HG02970 (cell line): Measurements from ENCODE around the gene HOXD10.

Experiments
- ATAC-seq: cut with Tn5 transposase; IDR thresholded peaks from one replicate; pipeline ENCODE4 v1.9.1; 2021; ENCODE audit warnings: mild to moderate bottlenecking, moderate library complexity, moderate number of reproducible peaks; ENCODE audit not compliant: unreplicated experiment, low FRiP score

HOXD10 gene

DNA sequence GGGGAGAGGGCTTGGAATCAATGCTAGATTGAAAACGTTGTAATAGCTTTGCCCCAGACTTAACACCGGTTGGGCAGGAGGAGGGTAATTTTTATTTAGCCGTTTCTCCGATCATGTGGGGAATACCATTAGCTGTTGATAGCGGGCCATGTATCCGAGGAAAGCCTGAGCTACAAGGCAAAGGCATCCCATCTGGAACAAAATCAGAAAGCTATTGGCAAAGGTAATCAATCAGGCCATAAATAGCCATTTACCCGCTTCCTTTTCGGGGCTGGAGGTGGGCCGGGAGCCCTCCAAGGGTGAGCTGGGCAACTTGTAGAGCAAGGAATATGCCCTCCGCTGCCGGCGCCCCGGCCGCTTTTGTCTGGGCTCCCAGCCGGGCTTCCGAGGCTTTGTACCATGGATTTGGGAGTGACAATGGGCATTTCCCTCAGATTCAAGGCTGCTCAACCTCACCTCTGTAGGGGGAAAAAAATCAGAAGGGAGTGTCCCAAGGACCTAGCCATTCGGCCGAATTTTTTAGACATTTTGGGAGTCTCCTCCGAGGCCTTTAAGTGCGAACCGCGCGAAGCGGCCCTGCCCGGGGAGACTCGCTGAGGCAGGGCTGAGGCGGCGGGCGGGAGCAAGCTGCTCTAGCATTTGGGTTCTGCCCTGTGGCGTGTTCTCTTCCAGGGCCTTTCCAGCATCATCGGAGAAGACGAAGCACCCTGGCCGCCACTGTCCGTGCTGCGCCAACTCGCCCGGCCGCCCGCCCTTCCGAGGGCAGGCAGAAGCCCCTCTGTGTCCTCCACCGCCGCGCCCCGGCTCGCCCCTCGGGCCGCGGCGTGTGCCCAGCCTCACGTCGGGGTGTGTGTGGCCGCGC lies 4.8 kb downstream of the HOXD10 start:
- ATAC-seq: no peak

DNA sequence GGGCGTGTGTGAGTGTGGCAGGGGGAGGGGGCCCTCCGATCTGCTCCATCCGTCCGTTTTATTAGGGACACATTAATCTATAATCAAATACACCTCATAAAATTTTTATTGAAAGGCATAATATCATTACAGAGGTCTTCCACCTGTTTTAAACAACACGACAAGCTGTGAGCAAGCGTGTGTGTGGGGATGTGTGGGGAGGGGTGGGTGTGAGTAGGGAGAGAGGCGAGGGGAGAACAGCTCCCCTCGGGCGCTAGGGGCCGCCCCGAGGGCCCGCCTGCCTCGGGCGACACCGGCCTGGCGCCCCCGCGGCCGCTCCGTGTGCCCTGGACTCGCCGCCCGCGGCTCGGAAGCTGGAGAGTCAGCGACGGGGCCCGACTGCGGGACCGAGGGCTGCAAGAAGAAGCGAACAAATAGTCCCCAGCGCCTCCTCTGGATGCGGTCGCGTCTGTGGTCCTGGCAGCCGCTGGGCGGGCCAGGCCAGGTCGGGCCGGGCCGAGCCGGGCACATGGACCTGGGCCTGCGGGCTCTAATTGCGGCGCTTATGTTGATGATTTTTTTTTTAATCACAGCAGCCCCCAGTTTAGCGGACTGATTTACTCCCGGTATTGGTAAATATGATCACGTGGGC lies 5.6 kb downstream of the HOXD10 start:
- no peak for ATAC-seq

DNA sequence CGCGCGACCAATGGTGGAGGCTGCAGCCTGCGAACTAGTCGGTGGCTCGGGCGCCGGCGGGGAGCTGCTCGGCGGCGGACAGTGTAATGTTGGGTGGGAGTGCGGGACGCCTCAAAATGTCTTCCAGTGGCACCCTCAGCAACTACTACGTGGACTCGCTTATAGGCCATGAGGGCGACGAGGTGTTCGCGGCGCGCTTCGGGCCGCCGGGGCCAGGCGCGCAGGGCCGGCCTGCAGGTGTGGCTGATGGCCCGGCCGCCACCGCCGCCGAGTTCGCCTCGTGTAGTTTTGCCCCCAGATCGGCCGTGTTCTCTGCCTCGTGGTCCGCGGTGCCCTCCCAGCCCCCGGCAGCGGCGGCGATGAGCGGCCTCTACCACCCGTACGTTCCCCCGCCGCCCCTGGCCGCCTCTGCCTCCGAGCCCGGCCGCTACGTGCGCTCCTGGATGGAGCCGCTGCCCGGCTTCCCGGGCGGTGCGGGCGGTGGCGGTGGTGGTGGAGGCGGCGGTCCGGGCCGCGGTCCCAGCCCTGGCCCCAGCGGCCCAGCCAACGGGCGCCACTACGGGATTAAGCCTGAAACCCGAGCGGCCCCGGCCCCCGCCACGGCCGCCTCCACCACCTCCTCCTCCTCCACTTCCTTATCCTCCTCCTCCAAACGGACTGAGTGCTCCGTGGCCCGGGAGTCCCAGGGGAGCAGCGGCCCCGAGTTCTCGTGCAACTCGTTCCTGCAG lies 6.3 kb downstream of the HOXD10 start, which contains the start of gene HOXD9:
Gene HOXD9 (plus strand): TSS at position 37 of the 728 bp plus-strand sequence. CDS start 50 bp downstream, at position 87.
- no peak for ATAC-seq

DNA sequence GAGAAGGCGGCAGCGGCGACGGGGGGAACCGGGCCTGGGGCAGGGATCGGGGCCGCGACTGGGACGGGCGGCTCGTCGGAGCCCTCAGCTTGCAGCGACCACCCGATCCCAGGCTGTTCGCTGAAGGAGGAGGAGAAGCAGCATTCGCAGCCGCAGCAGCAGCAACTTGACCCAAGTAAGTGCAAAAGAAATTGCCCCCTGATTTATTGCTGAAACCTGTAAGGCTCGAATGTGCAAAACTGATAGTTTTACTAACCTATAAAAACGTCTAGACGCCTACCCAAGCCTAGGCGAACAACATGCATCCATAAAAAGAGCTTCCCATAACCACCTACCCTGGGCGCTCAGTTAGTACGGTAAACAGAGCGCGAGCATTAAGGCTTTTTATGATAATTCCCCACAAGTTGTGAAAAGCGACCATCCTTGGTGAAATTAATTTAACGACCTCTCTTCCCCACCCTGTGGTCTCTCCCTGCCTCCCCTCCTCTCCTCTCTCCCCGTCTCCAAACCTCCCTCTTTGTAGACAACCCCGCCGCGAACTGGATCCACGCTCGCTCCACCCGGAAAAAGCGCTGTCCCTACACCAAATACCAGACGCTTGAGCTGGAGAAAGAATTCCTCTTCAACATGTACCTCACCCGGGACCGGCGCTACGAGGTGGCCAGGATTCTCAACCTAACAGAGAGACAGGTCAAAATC lies 7.0 kb downstream of the HOXD10 start:
- ATAC-seq: no peak

DNA sequence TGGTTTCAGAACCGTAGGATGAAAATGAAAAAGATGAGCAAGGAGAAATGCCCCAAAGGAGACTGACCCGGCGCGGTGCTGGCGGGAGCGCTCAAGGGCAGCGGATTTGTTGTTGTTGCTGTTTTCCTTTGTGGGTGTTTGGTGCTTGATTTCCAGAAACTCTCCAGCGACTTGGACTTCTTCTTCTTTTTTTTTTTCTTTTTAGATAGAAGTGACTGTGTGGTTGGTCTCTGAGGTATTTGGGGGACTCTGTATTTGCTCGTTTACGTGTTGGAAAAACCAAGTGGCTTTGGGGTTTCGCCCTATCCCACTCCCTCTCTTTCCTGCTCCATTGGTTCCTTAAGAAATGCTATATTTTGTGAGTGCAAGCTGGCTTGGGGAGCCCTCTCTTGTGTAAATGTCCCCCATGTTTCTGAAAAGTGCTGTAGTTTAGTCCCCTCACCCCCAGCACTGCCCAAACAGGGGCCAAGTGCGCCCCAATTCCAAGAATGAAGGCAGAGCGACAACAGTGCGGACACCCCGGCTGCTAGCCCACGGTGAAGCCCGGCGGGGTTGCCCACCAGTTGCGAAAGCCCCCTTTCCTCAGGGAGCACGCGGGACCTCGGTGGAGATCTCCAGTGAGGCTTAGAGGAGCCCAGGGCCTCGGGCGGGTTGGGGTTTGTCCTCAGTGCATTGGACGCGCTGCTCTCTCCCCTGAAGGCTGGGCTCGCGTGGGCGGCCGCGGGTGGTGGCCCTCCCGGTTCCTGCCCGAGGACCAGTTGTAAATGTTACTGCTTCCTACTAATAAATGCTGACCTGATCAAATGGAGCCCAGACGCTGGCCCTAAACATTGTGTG lies 7.8 kb downstream of the HOXD10 start:
- no peak for ATAC-seq

DNA sequence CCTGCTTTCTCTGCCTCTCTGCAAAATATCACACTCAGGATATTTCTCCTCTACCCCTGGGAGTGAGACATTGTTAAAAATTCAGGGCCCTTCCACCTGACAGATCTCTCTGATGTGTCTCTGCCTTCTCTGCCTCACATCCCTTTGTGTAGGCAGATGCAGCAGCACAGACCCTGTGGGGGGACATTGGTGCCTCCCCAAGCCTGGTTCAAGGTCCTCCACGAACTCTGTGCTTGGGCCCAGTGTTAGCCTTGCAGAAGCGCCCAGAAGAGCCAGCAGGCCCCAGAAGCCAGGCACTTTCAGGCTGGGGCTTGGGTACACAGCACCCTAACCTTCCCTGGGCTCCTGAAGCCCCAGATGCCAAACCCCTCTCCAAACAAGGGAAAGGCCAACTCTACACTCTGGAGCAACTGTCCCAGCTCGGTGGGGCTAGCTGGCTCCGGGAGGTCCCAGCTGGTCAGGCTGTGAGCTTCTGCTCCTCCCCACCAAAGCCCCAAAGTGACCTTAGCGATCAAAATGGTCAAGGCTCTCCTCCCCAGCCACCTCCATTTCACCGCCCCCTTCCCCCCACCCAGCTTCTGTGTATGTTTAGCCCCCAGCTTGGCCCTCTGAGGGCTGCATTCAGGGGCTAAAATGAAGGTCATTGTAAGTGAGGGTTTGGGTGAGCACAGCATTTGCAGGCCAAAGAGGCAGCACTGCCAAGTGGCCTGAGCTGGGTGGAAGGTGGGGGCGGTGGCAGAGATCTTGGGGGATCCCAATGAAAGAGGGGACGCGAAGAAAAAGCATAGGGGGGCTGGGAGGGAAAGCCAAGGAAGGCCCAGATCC lies 8.6 kb downstream of the HOXD10 start:
- ATAC-seq: no peak

DNA sequence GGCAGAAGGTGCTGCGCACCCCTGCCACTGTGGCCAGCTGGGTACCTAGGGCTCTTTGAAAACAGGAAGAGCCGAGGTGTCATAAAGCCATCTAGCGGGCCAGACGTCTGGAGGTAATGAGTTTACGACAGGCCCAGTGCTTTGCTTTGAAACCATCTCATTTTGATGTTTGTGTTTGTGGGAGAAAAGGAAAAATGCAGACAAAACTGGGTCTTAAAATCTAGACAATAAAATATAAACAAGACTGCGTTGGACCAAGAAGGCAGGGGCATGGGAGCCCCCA lies 9.1 kb downstream of the HOXD10 start:
- no peak for ATAC-seq

DNA sequence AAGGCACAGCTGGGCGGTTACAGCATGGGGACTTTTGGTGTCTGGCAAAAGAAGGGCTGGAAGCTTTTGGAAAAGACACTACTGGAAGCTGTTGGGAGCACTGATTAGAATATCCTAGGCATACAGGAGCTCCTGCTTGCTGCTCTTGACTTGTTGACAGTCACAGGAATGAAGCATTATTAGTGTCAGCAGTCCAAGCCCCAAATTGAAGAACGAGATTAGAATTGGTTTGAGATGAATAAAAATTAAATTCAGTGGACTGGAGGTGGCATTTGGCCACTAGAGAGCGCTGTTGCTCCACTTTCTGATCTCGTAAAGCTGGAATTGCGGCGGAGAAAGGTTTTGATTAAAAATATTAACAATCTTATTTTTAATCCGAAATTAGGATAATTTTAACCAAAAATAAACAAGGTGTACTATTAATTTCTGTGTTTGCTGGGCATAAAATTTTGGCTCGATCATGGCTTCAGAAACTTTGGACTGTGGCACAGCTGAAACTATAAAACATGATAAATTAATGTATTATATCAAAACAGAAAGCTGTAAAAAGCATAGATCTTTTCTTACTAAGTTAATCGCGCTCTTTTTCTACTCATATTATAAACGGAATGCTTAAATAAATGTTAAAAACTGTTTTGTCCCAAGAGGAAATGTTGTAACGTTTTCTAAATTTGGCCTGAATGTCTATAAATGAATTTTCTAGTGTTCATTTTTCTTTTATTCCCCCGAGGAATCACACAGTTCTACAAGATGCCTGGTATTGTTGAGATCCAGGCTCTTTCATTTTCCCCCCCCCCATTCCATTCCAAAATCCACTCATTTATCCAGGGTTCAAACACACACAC lies 10.6 kb downstream of the HOXD10 start:
- ATAC-seq: no peak

DNA sequence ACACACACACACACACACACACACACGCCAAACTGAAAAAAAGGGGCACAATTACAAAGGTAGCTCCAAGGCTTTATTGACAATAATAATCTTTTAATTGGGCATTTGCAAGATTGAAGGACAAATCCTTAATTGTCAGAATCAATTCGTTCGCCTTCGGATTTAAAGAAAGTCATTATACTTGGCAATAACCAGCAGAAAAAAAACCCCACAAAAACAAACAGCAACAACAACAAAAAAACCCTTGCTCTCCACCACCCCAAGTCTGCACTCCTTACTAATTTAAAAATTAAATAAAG lies 11.1 kb downstream of the HOXD10 start:
- no peak for ATAC-seq

DNA sequence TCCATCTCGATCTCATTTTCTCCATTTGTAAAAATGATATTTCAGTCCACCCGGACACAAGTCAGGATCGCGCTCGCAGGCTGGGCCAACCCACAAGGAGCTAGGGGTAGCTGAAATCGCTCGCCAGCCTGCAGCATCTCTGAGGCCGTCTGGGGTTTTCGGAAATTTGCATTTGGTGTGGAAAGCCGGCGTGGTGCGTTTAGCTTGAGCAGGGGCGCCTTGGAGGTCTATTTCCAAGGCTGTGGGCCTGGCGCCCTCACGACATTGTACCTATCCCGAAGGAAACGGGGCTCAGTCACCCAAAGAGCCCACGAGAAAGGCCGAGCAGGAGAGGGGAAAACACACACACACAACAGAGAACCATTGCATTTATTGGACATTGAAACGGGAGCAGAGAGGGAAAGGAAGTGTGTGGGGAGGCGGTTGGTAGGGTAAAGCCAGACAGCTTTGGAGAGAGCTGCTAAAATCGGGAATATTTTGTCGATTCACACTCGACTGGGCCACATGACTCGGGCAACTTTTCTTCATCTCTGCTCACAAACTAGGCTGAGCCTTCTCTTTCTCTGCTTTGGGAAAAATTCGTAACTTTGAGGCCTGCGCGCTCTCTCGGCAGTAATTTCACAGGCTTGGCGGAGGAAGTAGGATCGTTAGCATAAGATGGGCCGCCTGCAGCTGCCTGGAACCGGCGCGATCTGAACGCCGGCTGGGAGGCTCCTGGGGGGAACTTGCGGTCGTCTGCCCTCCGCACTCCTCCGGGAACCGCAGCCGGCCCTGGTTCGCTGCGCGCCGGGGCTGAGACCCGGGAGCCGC lies 11.8 kb downstream of the HOXD10 start:
- no peak for ATAC-seq

DNA sequence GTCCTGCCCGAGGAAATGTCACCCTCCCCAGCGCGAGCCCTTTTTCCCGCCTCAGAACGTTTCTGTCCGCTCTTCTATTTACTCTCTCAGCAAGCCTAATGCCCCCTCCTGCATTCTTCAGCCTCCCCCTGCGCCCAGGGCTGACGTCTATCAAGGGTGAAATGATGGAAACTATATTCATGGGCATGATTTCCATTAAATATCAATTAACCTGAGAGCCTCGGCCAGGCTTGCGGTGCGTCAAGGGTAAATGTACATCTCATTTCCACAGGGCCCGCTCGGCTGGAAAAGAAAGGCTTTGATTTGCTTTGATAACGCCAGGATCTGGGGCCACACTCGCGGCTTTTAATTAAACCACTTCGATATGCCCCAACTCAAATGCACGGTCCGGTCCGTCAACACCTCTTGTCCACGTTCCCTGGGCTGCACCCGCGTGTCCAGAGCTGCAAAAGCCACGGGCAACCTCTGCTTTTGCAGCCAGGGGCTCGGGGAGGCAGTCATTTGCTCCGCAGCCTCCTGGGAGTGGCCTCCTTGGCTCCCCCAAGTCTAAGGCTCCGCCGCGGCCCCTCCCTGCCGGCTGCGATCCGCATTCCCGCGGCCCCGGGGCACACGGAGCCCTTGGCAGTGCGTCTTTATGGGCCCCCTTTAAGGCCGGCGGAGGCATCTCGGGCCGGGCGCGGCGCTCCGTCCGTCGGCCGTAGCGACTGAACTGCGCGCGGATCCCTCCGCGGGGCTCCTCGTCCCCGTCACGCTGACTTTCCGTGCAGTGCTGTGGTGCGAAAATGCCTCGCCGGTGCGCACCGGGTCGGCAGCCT lies 12.6 kb downstream of the HOXD10 start, which contains the start of gene HOXD8:
Gene HOXD8 (plus strand): TSS at position 724 of the 815 bp plus-strand sequence. CDS start 662 bp downstream, outside the sequence.
- ATAC-seq: no peak

DNA sequence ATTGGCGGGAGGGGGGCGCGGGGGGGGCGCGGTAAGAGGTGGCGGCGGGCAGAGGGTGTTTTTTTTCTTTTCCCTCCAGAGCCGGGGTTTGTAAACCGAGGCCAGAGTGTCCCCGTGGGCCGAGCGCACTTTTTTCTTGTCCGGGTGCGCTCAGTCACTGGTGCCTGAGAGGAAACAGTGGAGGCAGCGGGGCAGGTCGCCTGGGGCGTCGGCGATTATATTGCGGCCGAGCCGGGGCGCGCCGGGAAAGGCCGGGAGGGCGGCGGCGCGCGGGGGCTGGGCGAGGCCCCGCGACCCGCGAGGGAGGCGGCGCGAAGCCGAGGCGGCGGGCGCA lies 13.2 kb downstream of the HOXD10 start:
- no peak for ATAC-seq

DNA sequence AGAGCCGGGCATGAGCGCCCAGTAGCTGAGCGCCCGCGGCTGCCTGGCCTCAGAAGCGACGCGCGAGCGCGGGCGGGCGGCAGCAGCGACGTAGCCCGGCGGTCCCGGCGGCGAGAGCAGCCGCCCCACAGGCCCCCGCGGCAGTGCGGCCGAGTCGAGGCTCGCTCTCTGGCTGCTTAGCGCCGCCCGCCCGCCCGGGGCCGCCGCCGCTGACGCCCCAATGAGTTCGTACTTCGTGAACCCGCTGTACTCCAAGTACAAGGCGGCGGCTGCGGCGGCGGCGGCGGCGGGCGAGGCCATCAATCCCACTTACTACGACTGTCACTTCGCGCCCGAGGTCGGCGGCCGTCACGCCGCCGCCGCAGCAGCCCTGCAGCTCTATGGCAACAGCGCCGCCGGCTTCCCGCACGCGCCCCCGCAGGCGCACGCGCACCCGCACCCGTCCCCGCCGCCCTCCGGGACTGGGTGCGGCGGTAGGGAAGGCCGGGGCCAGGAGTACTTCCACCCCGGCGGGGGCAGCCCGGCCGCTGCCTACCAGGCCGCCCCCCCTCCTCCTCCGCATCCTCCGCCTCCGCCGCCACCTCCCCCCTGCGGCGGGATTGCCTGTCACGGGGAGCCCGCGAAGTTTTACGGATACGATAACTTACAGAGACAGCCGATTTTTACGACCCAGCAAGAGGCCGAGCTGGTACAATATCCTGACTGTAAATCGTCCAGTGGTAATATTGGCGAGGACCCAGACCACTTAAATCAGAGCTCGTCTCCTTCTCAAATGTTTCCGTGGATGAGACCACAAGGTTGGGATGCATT lies 13.8 kb downstream of the HOXD10 start:
- no peak for ATAC-seq

DNA sequence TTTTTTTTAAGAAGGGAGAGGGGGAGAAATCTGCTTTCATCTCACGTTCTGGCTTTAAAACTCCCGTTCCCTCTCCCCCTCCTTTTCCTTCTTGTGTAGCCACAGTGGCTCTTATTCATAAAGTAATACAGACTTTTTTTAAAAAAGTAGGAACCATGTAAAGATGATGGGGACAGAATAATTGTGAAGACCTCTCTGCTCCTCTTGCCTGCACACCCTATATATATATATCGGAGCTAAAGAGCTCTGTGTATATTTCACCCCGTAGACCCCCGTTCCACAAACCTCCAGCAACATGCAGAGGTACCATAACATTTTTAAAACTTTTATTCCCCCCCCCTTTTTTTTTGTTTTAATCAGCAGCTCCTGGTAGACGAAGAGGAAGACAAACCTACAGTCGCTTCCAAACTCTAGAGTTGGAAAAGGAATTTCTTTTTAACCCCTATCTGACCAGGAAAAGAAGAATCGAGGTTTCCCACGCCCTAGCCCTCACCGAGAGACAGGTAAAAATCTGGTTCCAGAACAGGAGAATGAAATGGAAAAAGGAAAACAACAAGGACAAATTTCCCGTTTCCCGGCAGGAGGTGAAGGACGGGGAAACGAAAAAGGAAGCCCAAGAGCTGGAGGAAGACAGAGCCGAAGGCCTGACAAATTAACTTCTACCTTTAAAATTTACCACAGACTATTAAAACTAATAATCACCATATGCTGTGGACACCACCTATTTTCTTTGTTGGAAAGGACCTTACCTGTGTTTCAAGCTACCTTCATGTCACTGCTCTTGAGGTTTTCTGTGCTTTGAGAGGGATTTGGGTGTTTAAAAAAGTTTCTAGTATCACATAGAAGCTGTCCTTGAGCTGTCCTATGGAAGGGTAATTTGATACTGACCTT lies 14.6 kb downstream of the HOXD10 start:
- no peak for ATAC-seq

DNA sequence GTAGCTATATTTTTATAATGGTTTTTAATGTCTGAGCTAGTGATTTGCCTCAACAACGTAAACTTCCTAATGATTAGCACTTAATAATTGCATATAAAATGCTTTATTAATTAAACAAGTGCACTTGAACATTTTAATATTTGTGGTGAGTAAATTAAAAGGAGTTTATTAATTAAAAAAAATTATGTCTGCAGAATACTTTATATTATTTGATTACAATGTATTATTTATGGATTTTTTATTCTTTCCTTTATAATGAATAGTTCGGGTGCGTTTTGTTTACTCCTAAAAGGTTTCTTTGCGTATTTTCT lies 15.2 kb downstream of the HOXD10 start:
- ATAC-seq: no peak
